Effector memory CD8-positive, alpha-beta T cell (primary cell): Measurements from ENCODE around the gene DEF6.
A peak's percentile ranks its signal among the peaks of the same experiment; 100 is the strongest.

Source experiments
- ATAC-seq: fragments of 150-1000 bp; cut with Tn5 transposase; replicated peaks from 2 replicates; pipeline ENCODE4 v1.10.0; 2021; ENCODE audit warnings: mild to moderate bottlenecking, moderate library complexity
- DNase-seq, 3 experiments: peaks; one replicate each; pipeline ENCODE4 v3.0.0; 2021
- H3K27ac Mint-ChIP-seq, 2 donors: one replicate each; pipeline ENCODE4 v1.8.0; 2022; ENCODE audit warnings: mild to moderate bottlenecking in 2 of 2, mixed read lengths in 2 of 2, moderate library complexity in 2 of 2
- H3K27me3 Mint-ChIP-seq, 2 donors: one replicate each; pipeline ENCODE4 v1.8.0; 2022; ENCODE audit warnings: mixed read lengths in 2 of 2
- H3K36me3 Mint-ChIP-seq: one replicate; pipeline ENCODE4 v1.8.0; 2022; ENCODE audit warnings: mild to moderate bottlenecking, moderate library complexity, mixed read lengths; ENCODE audit not compliant: insufficient read depth
- H3K4me1 Mint-ChIP-seq, 2 donors: one replicate each; pipeline ENCODE4 v1.8.0; 2022; ENCODE audit warnings: low read depth in 2 of 2, mixed read lengths in 2 of 2
- H3K4me3 Mint-ChIP-seq, 2 donors: one replicate each; pipeline ENCODE4 v1.8.0; 2022; ENCODE audit warnings: mild to moderate bottlenecking in 2 of 2, mixed read lengths in 2 of 2, moderate library complexity in 2 of 2
- H3K9me3 Mint-ChIP-seq, 2 donors: one replicate each; pipeline ENCODE4 v1.8.0; 2022; ENCODE audit warnings: mixed read lengths in 2 of 2
- total RNA-seq, 9 experiments: gene quantifications; one replicate each; lab custom pipeline; 2026; lab: John Stamatoyannopoulos, UW

The DEF6 gene, protein sequence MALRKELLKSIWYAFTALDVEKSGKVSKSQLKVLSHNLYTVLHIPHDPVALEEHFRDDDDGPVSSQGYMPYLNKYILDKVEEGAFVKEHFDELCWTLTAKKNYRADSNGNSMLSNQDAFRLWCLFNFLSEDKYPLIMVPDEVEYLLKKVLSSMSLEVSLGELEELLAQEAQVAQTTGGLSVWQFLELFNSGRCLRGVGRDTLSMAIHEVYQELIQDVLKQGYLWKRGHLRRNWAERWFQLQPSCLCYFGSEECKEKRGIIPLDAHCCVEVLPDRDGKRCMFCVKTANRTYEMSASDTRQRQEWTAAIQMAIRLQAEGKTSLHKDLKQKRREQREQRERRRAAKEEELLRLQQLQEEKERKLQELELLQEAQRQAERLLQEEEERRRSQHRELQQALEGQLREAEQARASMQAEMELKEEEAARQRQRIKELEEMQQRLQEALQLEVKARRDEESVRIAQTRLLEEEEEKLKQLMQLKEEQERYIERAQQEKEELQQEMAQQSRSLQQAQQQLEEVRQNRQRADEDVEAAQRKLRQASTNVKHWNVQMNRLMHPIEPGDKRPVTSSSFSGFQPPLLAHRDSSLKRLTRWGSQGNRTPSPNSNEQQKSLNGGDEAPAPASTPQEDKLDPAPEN
- 74.7 to 351 (median 215) reads per million in 9 experiments for total RNA-seq

DNA sequence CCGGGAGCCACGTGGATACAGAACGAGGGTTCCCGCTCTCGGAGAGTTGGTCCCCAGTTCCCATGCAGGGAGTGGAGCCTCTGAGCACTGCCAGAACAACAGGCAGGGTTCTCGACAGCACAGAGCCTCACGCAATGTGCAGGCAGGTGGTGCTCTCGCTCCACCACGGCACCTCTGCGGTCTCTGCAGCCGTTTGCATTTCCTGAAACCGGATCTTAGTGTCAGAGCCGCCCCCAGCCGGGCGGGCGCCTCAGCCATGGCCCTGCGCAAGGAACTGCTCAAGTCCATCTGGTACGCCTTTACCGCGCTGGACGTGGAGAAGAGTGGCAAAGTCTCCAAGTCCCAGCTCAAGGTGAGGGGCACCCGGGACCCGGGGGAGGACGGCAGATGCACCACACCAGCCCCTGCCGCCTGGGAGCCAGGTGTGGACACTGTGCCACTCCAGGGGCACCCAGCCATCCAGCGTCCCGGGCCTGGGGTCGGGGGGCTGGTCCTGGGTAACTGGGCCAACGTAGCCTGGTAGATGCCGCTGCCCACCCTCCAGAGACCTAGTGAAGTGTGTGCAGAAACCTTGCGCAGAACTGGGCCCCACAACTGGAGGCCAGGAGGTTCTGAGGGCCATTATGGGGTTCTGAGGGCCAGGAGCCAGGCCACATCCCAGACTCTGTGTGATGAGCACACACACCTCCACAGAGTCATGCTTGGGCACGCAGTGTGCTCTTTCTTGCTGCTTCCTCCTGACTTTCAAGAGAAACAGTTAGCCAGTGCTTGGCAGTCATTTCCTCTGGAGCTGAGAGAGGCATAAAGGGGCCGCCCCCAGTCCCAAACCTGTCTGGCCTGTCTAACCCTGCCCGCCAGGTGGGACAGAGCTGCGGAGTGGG is at the start of gene DEF6:
Gene DEF6, plus strand, starts transcription at position 218 of the 881 bp plus-strand sequence. Its CDS starts 39 bp downstream, at position 257.
- Mint-ChIP-seq H3K9me3 (no peaks in the 10 kb centered on the region), H3K4me3 (peak within 1 kb of the TSS; percentile 83 to 90), H3K27ac (peak within 1 kb of the TSS; percentile 88 to 95), H3K27me3 (no peaks in the 10 kb centered on the region), H3K4me1 (peaks cover 39 to 42% of the 10 kb centered on the region in 2 donors), H3K36me3 (peaks cover 16% of the 10 kb centered on the region)
- DNase-seq: peak; percentile 79 to 88 (median 83)
- peak; percentile 87 for ATAC-seq

DNA sequence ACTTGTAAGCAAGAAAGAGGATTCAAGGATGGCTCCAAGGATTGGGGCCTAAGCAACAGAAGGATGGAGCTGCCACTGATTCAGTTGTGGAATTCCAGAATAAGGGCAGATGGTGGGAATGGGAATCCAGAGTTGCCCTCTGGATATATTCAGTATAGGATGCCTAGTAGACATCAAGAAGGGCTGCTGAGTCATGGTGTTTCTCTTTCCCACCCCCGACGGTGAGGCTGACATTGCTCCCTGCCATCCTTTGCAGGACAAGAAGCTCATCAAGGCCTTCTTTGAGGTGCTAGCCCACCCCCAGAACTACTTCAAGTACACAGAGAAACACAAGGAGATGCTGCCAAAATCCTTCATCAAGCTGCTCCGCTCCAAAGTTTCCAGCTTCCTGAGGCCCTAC is 49.3 kb upstream of the DEF6 start:
- no peak for ATAC-seq
- Mint-ChIP-seq H3K4me1 (peaks cover 3 to 10% of the 10 kb centered on the region in 2 donors), H3K27me3 (no peaks in the 10 kb centered on the region), H3K27ac (no peak overlapping the region), H3K36me3 (peaks cover 4% of the 10 kb centered on the region), H3K4me3 (no peak overlapping the region), H3K9me3 (no peaks in the 10 kb centered on the region)
- no peak for DNase-seq

DNA sequence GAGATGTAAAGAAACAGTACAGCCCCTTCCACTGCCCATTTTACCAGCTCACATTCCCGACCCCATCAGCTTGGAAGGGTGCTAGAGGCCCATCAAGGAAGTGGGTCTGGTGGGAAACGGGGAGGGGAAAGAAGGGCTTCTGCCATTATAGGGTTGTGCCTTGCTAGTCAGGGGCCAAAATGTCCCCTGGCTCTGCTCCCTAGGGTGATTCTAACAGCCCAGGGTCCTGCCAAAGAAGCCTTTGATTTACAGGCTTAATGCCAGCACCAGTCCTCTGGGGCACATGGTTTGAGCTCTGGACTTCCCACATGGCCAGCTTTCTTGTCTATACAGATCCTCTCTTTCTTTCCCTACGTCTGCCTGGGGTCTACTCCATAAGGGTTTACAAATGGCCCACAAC is 48.7 kb upstream of the DEF6 start:
- Mint-ChIP-seq H3K9me3 (no peaks in the 10 kb centered on the region), H3K4me3 (no peak overlapping the region), H3K4me1 (peaks cover 3 to 10% of the 10 kb centered on the region in 2 donors), H3K27me3 (no peaks in the 10 kb centered on the region), H3K27ac (peak overlapping the region; percentile 25 to 26), H3K36me3 (peaks cover 4% of the 10 kb centered on the region)
- DNase-seq: no peak
- ATAC-seq: no peak

DNA sequence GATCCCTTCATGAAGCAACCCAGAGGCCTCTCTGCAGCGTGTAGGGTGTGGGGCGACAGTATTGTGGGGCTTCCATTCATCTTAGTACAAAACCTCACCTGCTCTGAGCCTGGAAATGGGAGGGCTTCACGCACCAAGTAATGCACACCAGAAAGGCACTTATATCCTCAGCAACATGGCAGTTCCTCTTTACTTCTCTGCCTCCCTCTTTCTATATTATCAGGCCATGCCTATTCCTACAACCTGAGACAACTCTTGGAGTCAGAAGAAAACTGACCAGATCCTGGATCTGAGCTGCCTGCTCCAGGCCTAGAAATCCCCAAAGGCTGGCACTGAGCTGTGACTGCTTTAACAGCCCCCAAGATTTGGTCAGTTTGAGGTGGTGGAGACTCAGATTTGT is 45.7 kb upstream of the DEF6 start:
- Mint-ChIP-seq H3K36me3 (no peaks in the 10 kb centered on the region), H3K9me3 (no peaks in the 10 kb centered on the region), H3K27ac (no peak overlapping the region), H3K4me3 (no peak overlapping the region), H3K27me3 (no peaks in the 10 kb centered on the region), H3K4me1 (peaks cover 3 to 14% of the 10 kb centered on the region in 2 donors)
- ATAC-seq (no peak), DNase-seq (no peak)

DNA sequence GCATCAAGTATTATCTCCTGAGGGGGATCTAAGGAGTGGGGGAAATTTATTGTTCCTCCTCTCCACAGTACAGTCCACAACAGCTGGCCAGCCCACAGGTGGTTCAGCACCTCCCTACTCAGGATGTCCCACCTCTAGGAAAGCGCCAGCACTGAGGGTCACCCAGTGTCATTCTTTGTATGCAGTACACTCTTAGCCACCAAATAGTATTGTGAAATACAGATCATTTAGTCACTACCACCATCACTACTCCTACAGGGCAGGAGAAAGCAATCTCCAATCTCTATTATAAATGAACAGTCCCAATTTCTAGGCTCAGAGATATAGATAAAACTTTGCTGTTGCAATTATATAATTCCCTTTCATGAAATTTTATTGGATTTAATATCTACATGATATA is 44.4 kb upstream of the DEF6 start:
- H3K4me3 Mint-ChIP-seq: no peak overlapping the region
- H3K4me1 Mint-ChIP-seq: peaks cover 0 to 8% of the 10 kb centered on the region in 2 donors
- no peaks in the 10 kb centered on the region for H3K9me3 Mint-ChIP-seq
- no peaks in the 10 kb centered on the region for H3K36me3 Mint-ChIP-seq
- H3K27me3 Mint-ChIP-seq: no peaks in the 10 kb centered on the region
- H3K27ac Mint-ChIP-seq: peak overlapping the region in 1 of 2 donors; percentile 5
- no peak for DNase-seq
- ATAC-seq: no peak

DNA sequence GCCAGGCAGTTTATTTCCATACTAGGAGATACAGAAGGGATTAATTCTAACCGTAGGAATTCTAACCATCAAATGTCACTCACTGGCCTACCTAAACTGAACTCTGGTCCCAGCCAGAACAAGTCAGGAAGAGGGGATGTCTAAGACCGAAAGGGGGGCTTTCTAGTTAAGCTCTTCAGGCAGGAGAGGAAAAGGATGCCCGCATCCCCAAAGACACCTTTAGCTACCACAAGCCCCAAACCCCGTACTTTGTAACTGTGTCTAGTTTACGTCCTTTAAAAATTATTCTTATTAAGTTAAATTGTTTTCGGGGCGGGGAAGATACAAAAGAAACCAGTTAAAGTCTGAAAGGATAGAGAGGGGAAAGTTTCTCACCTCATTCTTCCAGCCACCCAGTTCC is 39.3 kb upstream of the DEF6 start:
- ATAC-seq: no peak
- H3K36me3 Mint-ChIP-seq: peaks cover 21% of the 10 kb centered on the region
- no peaks in the 10 kb centered on the region for H3K27me3 Mint-ChIP-seq
- no peaks in the 10 kb centered on the region for H3K9me3 Mint-ChIP-seq
- peak overlapping the region; percentile 97 to 99 for H3K27ac Mint-ChIP-seq
- no peak for DNase-seq
- H3K4me1 Mint-ChIP-seq: peaks cover 34 to 42% of the 10 kb centered on the region in 2 donors
- H3K4me3 Mint-ChIP-seq: peak overlapping the region; percentile 87 to 94

DNA sequence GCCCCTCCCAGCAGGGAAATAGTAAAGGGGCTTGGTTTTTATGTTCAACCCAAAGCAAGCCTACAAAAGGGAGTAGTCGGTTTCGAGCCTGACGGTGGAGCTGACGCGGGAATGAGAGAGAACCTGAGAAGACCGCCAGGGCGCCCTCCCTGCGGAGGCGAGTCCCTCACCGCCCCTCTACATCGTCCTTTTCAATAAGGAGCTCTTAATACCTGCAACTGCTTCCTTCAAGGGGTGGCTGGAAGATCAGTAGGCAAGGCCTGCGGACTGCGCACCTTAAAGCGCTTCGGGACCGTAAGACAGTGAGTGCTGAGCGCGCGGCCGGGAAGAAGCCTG is 38.8 kb upstream of the DEF6 start:
- no peaks in the 10 kb centered on the region for H3K9me3 Mint-ChIP-seq
- H3K36me3 Mint-ChIP-seq: peaks cover 21% of the 10 kb centered on the region
- ATAC-seq: peak; percentile 7
- H3K27ac Mint-ChIP-seq: peak overlapping the region; percentile 97 to 99
- H3K4me1 Mint-ChIP-seq: peaks cover 37 to 46% of the 10 kb centered on the region in 2 donors
- no peak for DNase-seq
- H3K4me3 Mint-ChIP-seq: peak overlapping the region; percentile 87 to 94
- no peaks in the 10 kb centered on the region for H3K27me3 Mint-ChIP-seq

DNA sequence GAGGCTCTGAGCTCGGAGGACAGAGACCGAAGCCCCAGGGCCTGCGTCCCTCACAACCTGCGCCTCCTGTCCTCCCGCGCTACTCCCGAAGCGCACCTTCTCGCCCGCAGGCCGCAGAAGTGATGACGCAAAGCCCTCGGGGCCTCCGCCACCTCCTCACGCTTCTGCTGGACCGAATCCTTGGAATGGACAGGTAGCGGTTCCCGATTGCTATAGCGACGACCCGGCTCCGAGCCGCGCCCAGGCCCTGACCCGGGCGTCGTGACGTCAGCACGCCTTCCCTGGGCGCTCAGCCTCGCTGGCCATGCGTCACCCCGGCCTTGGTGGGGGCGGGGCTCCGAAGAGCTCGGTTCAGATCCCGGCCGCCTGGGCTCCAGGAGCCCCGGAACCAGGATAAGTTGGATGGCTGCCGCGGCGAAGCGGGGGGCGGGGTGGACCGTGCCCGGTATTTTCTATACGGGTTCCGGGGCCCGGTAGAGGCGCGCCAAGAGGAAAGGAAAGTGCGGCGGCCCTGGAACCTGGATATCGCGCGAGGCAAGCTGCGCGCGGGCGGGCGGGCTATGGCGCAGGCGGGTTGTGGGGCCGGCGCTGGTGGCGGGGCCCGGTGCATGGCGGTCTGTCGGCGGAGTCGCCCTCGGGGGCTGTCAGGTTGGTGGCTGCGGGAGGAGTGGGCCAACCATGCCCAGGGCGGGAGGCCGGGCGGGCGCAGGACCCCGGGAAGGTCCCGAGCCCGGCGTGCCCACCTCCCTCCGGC is 38.2 kb upstream of the DEF6 start, which contains the start of gene ZNF76:
Gene ZNF76, plus strand, starts transcription at position 542 of the 754 bp plus-strand sequence. CDS start 21,417 bp downstream, outside the sequence.
- ATAC-seq: peak; percentile 74
- Mint-ChIP-seq H3K4me3 (peak within 1 kb of the TSS; percentile 87 to 94), H3K27me3 (no peaks in the 10 kb centered on the region), H3K36me3 (peaks cover 21% of the 10 kb centered on the region), H3K9me3 (no peaks in the 10 kb centered on the region), H3K27ac (peak within 1 kb of the TSS; percentile 97 to 99), H3K4me1 (peaks cover 42 to 52% of the 10 kb centered on the region in 2 donors)
- DNase-seq: peak; percentile 89 to 98 (median 94)

DNA sequence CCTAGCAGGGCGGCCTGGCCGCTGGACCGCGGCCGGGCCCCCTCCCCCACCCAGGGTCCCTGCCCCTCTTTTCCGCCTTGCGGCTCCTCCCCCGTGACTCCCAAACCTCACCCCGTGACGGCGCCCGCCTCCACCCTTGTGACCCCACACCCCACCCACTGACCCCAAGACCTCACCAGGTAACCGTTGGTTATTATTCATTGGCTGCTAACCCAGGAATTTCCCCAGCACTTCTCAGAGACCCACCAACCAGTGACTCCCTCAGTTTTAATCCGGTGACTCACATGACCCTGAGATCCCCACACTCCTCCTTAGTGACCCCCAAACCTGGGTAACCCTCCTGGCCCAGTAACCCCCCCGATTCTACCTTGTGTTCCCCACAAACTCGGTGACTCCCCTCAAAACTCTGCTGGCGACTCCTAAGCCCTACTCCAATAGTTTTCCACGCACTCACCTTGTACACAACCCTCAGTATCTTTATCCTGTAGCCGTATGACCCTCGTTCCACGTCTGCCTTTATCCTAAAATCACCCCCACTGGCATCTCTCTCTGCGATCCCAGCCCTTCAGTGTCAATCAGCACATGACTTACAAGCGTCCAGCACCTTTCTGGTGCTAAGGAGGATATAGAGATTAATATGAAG is 37.5 kb upstream of the DEF6 start:
- peaks cover 21% of the 10 kb centered on the region for H3K36me3 Mint-ChIP-seq
- H3K4me1 Mint-ChIP-seq: peaks cover 42 to 51% of the 10 kb centered on the region in 2 donors
- ATAC-seq (peak; percentile 68), DNase-seq (peak; percentile 67 to 85 (median 79))
- H3K27ac Mint-ChIP-seq: peak overlapping the region; percentile 97 to 99
- H3K4me3 Mint-ChIP-seq: peak overlapping the region; percentile 87 to 94
- H3K27me3 Mint-ChIP-seq: no peaks in the 10 kb centered on the region
- H3K9me3 Mint-ChIP-seq: no peaks in the 10 kb centered on the region

DNA sequence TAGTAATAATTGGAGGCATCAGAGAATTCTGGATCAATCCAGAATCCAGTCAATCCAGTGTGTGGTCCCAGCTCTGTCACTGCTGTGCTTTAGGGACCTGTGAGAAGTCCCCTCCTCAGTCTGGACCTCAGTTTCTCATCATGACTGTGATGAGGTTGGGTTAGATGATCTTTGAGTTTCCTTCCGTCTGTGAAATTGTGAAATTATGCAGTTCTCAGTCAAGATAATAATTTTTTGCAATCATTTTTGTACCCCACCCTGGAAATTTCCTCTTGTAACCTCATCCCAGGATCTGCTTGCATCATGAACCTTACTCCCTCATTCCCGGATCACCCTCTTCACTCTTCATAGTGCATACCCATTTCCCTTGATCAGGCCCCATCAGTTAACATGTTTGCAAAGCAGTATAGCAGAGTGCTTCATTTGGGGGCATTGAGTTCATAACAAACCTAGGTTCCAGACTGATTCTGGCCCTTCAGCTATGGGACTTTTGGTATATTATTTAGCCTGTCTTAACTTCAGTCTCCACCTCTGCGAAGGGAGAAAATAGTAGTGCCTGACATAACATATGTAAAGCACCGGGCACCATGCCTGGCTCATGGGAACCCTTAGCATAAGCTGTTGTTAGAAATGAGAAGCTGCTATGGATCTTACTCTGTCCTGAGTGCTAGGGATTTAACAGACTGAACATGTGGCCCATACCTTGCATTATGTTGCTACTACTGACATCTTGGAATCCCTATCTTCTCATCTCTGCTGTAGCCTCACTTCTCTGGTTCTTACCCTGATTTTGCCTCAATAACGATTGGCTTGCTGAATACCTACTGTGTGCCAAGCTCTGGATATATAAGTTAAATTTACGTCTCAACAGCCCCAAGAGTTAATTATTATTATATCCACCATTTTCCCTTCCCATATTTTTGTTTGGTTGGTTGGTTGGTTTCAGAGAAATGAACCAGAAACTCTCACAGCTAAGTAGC is 36.7 kb upstream of the DEF6 start:
- peaks cover 47 to 54% of the 10 kb centered on the region in 2 donors for H3K4me1 Mint-ChIP-seq
- ATAC-seq (no peak), DNase-seq (no peak)
- peak overlapping the region; percentile 97 to 99 for H3K27ac Mint-ChIP-seq
- no peaks in the 10 kb centered on the region for H3K27me3 Mint-ChIP-seq
- no peaks in the 10 kb centered on the region for H3K9me3 Mint-ChIP-seq
- peak overlapping the region; percentile 87 to 94 for H3K4me3 Mint-ChIP-seq
- H3K36me3 Mint-ChIP-seq: peaks cover 21% of the 10 kb centered on the region

DNA sequence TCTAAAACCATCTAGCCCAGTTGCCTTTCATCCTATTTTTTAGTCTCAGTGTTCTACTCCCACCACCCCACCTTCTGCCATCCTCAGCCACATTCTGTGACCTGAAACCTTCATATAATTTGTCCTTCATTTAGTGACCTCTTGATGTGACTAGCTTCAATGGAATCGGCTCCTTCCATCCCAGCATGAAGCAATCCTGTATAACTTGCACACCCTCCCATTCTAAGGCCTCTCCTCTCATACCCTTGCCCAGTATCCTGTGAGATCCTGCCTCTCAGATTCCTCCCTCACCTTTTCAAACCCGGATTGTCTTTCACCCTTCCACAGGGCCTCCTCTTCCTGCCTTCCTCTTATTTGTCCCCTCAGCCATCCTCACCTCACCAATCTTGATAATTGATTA is 35.0 kb upstream of the DEF6 start:
- ATAC-seq (no peak), DNase-seq (no peak)
- H3K27ac Mint-ChIP-seq: peak overlapping the region; percentile 30 to 97
- no peak overlapping the region for H3K4me3 Mint-ChIP-seq
- H3K4me1 Mint-ChIP-seq: peaks cover 47 to 55% of the 10 kb centered on the region in 2 donors
- H3K36me3 Mint-ChIP-seq: peaks cover 24% of the 10 kb centered on the region
- H3K27me3 Mint-ChIP-seq: no peaks in the 10 kb centered on the region
- no peaks in the 10 kb centered on the region for H3K9me3 Mint-ChIP-seq
